Uterus (tissue), 4 donors: ENCODE results near the gene E2F4. TPM values are rescaled to one million over a fixed set of nuclear protein-coding genes. Genes with fewer than 3 reads are reported as not detected.

ENCODE experiments used
- DNase-seq, 2 donors: peaks; one replicate each; pipeline ENCODE4 v3.0.0-alpha.2; 2019 to 2020
- H3K27ac ChIP-seq, 2 donors: fragments of 200-600 bp; sonication (generic); 1 replicate in 1 of 2; 2 replicates in 1 of 2; pipeline ENCODE4 v1.5.1; 2016 to 2018
- H3K27me3 ChIP-seq, 2 donors: fragments of 200-600 bp; sonication (generic); one replicate each; pipeline ENCODE4 v1.5.1; 2018 to 2019; ENCODE audit warnings: control low read depth in 1 of 2
- H3K36me3 ChIP-seq, 2 donors: fragments of 200-600 bp; sonication (generic); one replicate each; pipeline ENCODE4 v1.5.1; 2019; ENCODE audit warnings: control low read depth in 1 of 2
- H3K4me1 ChIP-seq, 2 donors: fragments of 200-600 bp; sonication (generic); one replicate each; pipeline ENCODE4 v1.5.1; 2018 to 2019; ENCODE audit warnings: control low read depth in 1 of 2
- H3K4me3 ChIP-seq, 2 donors: fragments of 200-600 bp; sonication (generic); 1 replicate in 1 of 2; 2 replicates in 1 of 2; pipeline ENCODE4 v1.5.1; 2018 to 2019; ENCODE audit warnings: mild to moderate bottlenecking in 1 of 2
- H3K9me3 ChIP-seq, 2 donors: fragments of 200-600 bp; sonication (generic); one replicate each; pipeline ENCODE4 v1.5.1; 2019; ENCODE audit warnings: control low read depth in 1 of 2
- CTCF ChIP-seq, 4 experiments: fragments of 200-600 bp in 2 of 4; fragments of 450-650 bp in 2 of 4; sonication (generic) in 2 of 4; IDR thresholded peaks; one replicate each; pipeline ENCODE4 v1.5.1; 2016 to 2019; ENCODE audit warnings: antibody characterized with exemption in 4 of 4, mild to moderate bottlenecking in 2 of 4, moderate library complexity in 1 of 4
- POLR2A ChIP-seq, 2 donors: fragments of 450-650 bp; IDR thresholded peaks; one replicate each; pipeline ENCODE4 v1.6.1; 2016; ENCODE audit warnings: antibody characterized with exemption in 2 of 2, mild to moderate bottlenecking in 1 of 2, moderate library complexity in 1 of 2
- intact Hi-C: fragments of 100-400 bp; cut with DNase I; formaldehyde crosslinking; loops from one replicate; pipeline ENCODE4 v1.15.1; 2023; ENCODE audit warnings: low total_unique reads
- total RNA-seq, 4 donors: library from RNA; depleted of rRNA in 3 of 4; stranded (reverse); fragments of >200 nt in 3 of 4; gene quantifications; one replicate each; pipeline versions ENCODE4 v1.1.0 to v1.2.4, GENCODE V29; 2014 to 2023
- donor health status: DM: yes; HTN: yes; CAD: no.

E2F4 gene
- total RNA-seq, 4 donors from 2014 or later = 49.2 to 294 (median 77.1) TPM

- Histone ChIP-seq H3K27me3 (no peaks in the 10 kb centered on the region), H3K4me1 (peaks cover 4 to 12% of the 10 kb centered on the region in 2 donors), H3K27ac (peak overlapping the region; percentile 79 to 88), H3K36me3 (no peaks in the 10 kb centered on the region), H3K4me3 (peak overlapping the region; percentile 97 to 98), H3K9me3 (no peaks in the 10 kb centered on the region)
- intact Hi-C loops = no loop called here
- TF ChIP-seq CTCF (IDR thresholded peaks at IDR 0.05) (no peak), POLR2A (IDR thresholded peaks at IDR 0.05) (no peak)
- DNase-seq = no peak
These were observed 35.6 kb downstream of the E2F4 start for GRCh38 chr16:67227567-67227921.

DNA sequence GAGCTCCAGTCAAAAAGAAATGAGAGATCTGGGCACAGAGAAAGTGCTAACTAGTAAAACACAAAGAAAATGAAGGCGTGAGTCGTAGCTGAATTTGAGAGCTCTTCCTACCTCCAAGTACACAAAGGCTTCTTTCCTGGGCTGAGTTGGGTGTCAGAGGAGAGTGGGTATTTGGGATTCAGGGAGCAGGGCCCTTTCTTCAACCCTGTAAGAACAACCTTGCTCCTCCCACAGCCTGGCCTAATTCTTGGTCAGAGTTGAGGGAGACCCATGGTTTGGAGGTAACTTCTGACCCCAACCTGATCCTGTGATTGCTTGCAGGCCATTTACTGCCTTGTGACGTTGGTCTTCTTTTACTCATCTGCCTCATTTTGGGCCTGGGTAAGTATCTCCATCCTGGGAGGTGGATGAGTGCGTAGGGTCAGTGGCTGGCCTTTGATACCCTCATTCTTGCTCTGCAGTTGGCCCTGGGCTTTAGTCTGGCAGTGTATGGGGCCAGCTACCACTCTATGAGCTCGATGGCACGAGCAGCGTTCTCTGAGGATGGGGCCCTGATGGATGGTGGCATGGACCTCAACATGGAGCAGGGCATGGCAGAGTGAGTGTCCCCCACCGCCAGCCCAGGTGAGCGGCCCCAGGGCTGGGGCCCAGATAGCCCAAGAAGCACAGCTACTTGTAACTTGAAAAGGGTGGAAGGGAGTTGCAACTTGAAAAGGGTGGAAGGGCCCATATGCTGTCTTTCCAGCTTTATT is 36.3 kb downstream of the E2F4 start:
- TF ChIP-seq POLR2A (IDR thresholded peaks at IDR 0.05) (no peak), CTCF (IDR thresholded peaks at IDR 0.05) (no peak)
- H3K36me3 ChIP-seq = no peaks in the 10 kb centered on the region
- intact Hi-C loops = no loop called here

DNA sequence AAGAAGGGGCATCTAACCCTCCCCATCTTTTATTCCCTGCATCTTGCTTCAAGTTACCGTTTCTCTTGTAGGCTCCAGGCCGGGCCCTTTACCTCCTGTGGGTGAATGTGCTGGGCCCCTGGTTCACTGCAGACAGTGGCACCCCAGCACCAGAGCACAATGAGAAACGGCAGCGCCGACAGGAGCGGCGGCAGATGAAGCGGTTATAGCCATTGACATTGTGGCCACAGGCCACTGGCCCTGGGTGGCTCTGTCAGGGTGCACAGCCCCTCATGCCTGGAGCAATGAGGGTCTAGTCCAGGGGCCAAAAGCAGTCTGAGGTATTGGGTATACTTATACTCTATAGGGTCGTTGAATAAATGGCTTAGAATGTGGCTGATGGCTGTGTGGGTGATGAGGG is 37.0 kb downstream of the E2F4 start:
- Histone ChIP-seq H3K27me3 (no peaks in the 10 kb centered on the region), H3K4me1 (peaks cover 4 to 12% of the 10 kb centered on the region in 2 donors), H3K9me3 (no peaks in the 10 kb centered on the region), H3K36me3 (no peaks in the 10 kb centered on the region), H3K4me3 (no peak overlapping the region), H3K27ac (no peak overlapping the region)
- intact Hi-C loops = no loop called here
- DNase-seq = no peak
- no peak for TF ChIP-seq POLR2A (IDR thresholded peaks at IDR 0.05)
- no peak for TF ChIP-seq CTCF (IDR thresholded peaks at IDR 0.05)

More for the DNA sequence above, 36.3 kb downstream of the E2F4 start:
- H3K27ac ChIP-seq = no peak overlapping the region
- H3K4me1 ChIP-seq = peaks cover 4 to 12% of the 10 kb centered on the region in 2 donors
- peak overlapping the region in 1 of 2 donors; percentile 97 for H3K4me3 ChIP-seq
- H3K27me3 ChIP-seq = no peaks in the 10 kb centered on the region
- H3K9me3 ChIP-seq = no peaks in the 10 kb centered on the region
- no peak for DNase-seq

- no peaks in the 10 kb centered on the region for H3K27me3 ChIP-seq
- intact Hi-C loops = no loop called here
- DNase-seq = no peak
- peaks cover 4 to 12% of the 10 kb centered on the region in 2 donors for H3K4me1 ChIP-seq
- no peak overlapping the region for H3K27ac ChIP-seq
- no peak for TF ChIP-seq POLR2A (IDR thresholded peaks at IDR 0.05)
- no peak for TF ChIP-seq CTCF (IDR thresholded peaks at IDR 0.05)
- no peak overlapping the region for H3K4me3 ChIP-seq
- H3K36me3 ChIP-seq = no peaks in the 10 kb centered on the region
- no peaks in the 10 kb centered on the region for H3K9me3 ChIP-seq
These were observed 38.2 kb downstream of the E2F4 start for GRCh38 chr16:67229906-67230808.
